CD4-positive, alpha-beta T cell treated with Interleukin-17A for 4 hours (primary cell): Measurements from ENCODE around the gene MEG3.
"Not testable (repeated sequence)": the region's sequence is repeated elsewhere in the genome, so short reads cannot be mapped to it uniquely, and the experiment has no call there.

Experiments
- DNase-seq: peaks from one replicate; pipeline ENCODE4 v3.0.0-alpha.2; 2020; ENCODE audit warnings: mixed read lengths

MEG3 gene

GRCh38 chr14:100789460-100790417 lies 36.2 kb upstream of the MEG3 start:
- no peak for DNase-seq

DNA sequence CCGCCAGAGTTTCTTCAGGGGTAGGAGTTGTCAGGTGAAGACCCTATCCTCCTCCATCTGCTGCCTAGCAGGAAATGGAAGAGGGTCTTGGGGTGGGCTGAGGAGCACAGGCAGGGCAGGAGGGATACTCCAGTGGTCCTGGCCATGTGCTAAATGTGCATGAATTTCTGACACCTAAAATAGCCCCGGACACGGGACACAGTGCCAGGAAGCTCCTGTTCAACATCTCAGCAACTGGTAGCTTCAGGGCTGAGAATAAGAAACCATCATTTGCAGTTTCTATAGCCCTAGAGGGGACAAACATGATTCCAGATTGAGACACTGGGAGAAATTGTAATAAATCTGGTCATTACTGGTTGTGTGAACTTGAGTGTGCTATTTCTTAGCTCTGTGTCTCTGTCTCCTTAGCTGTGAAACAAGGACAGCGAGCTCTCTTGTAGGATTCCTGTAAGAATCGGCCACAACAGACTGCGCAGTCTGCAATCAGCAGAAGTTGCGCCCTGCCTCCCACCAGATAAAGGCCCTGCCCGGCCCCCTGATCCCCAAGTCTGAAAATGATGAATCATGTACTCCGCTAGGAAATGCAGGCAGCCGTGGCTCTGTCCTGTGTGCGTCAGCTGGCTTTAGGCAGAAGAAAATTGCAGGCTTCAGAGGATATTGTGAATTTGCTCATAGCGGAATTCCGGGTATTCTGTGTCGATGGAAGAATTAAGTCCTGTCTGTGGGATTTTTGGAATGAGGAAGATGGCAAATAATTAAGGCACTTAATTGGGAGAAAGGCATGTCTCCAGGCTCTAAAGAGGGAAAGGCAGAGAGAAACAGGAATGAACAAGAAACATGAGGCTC lies 35.2 kb upstream of the MEG3 start:
- DNase-seq, result no peak

- no peak for DNase-seq
Observed at GRCh38 chr14:100791348-100791735, 34.6 kb upstream of the MEG3 start.

GRCh38 chr14:100791995-100792394 lies 33.9 kb upstream of the MEG3 start:
- no peak for DNase-seq

GRCh38 chr14:100796946-100797345 lies 29.0 kb upstream of the MEG3 start:
- DNase-seq, result no peak

DNA sequence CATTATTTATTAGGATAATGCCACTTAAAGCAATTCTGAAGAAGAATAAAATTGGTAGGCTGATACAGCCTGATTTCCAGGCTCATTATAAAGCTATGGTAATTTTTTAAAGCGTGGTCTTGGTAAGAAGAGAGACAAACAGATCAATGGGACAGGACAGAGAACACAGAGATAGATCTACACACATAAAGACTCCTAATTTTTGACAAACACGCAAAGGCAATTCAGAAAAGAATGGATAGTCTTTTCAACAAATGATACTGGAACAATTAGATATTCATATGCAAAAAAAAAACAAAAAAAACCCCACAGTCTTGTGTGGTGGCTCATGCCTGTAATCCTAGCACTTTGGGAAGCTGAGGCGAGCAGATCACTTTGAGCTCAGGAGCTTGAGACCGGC lies 25.9 kb upstream of the MEG3 start:
- DNase-seq, result no peak

GRCh38 chr14:100801433-100801832 lies 24.5 kb upstream of the MEG3 start:
- DNase-seq, result not testable (repeated sequence)

DNA sequence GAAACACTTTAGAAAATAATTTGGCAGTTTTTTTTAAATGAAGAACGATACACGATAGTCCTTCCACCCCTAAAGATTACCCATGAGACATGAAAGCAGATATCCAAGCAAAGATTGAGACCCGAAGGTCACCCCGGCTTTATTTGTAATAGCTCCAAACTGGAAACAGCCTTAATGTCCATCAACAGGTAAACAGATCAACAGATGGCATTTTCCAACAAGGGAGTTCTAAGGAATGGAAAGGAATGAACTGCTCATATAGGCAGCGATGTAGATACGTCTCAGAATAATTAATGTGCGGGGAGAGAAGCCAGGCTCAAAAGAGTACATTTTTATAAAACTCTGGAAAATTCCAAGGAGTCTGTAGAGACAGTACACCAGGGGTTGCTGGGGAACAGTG lies 23.7 kb upstream of the MEG3 start:
- DNase-seq, result no peak

DNA sequence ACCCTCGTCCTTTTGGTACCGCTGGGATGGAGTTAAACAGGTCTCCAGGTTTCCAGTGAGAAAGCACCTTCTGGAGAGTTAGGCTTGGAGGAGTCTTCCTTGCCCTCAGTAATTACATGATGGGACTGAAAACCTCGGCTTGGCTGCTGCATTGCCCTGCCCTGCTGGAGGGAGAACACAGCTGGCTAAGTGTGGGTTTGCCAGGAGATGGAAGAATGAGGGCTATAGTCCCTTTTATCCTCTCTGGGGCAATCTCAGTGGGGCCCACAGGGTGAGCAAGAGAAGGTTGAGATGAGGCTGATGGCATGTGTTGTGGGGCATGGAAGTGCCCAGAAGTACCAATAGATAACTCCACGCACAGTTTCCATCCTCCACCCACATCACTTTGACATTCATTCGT lies 23.2 kb upstream of the MEG3 start:
- DNase-seq, result no peak

DNA sequence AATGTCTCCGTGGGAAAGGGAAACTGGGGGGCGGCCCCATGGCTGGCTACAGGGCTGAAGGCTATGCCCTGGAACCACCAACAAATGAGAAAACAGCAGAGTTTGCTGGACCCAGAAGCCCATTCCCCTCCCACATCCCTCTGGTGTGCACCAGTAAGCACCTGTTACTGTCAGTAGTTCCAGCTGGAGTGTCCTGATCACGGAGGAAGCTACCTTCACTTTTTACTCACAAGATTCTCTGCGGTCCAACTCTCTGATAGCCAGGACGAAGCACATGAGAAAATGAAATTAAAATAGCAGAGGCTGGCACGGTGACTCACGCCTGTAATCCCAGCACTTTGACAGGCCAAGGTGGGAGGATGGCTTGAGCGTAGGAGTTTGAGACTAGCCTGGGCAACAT lies 22.7 kb upstream of the MEG3 start:
- DNase-seq, result no peak

- no peak for DNase-seq
Observed at GRCh38 chr14:100803676-100804075, 22.2 kb upstream of the MEG3 start.

GRCh38 chr14:100804138-100804537 lies 21.8 kb upstream of the MEG3 start:
- DNase-seq, result no peak

DNA sequence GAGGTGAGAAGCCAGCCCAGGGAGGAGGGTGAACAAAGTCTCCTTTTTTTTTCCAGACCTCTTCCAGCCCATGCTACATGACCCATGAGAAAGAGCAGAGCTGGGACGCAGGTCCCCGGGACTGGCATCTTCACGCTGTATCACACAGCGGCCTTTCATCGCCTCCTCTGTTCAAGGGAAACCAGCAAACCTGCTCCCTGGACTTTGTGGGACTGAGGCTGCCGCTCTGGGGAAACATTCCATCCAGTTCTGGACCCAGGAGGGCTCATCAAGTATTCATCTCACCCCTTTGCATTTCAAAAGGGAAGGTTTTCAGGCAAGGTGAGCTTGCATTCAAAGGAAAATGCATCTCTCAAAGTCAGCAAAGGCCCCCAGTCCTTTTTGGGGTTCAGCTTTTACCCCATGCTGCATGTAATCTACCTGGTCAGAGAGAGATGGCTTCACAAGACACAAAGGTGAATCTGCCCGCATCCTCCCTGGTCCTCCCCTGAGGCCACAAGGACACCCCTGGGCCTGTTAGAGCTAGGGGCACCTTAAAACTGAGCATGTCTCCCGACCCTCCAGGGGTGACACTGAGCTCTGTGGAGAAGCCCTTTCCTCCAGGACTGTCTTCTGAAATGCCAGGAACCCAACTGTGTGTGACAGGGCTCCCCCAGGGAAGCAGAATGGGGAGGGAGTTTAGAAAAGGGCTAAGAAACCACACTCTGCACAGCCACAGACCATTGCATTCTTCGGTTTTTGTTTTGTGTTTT lies 21.2 kb upstream of the MEG3 start:
- no peak for DNase-seq

GRCh38 chr14:100806386-100806785 lies 19.5 kb upstream of the MEG3 start:
- no peak for DNase-seq

GRCh38 chr14:100807496-100807895 lies 18.4 kb upstream of the MEG3 start:
- no peak for DNase-seq

- DNase-seq, result no peak
Observed at GRCh38 chr14:100807979-100808734, 17.8 kb upstream of the MEG3 start.

- no peak for DNase-seq
Observed at GRCh38 chr14:100810435-100810834, 15.5 kb upstream of the MEG3 start.

GRCh38 chr14:100810861-100811461 lies 15.0 kb upstream of the MEG3 start:
- no peak for DNase-seq

DNA sequence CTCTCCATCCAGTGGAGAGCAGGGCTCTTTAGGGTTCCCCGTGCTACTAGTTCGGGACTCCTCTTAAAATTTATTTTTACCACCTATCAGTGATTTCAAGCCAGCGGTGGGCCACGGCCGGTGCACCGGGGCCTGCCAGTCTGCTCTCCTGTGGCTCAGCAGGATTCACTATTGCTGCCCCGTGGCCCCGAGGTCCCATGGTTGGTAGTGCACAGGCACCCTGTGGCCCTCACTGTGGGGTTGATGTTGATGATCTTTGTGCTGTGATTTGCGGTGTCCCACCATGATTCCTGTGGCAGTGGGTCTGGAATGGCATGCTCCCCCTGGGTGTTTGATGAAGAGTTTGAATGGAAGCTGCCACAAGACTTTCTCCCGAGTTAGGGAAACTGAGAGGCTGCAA lies 12.6 kb upstream of the MEG3 start:
- no peak for DNase-seq

- no peak for DNase-seq
Observed at GRCh38 chr14:100815478-100816285, 10.2 kb upstream of the MEG3 start.
